ENCODE data around the gene ICAM4. TPM values are rescaled to one million over a fixed set of nuclear protein-coding genes. Genes with fewer than 3 reads are reported as not detected.

Gene ICAM4
- total and polyA plus RNA-seq, 2 experiments from 2014 or later: 21.8 to 24.0 TPM

DNA sequence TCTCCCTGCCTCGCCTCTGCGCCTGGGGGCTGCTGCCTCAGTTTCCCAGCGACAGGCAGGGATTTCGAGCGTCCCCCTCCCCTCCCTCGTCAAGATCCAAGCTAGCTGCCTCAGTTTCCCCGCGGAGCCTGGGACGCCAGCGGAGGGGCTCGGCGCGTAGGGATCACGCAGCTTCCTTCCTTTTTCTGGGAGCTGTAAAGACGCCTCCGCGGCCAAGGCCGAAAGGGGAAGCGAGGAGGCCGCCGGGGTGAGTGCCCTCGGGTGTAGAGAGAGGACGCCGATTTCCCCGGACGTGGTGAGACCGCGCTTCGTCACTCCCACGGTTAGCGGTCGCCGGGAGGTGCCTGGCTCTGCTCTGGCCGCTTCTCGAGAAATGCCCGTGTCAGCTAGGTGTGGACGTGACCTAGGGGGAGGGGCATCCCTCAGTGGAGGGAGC lies 16.6 kb upstream of the ICAM4 start:
- peak in 1 of 2 donors; percentile 68 for DNase-seq (ENCODE audit: low read depth in 1 of 2, low spot score in 1 of 2)
- Histone ChIP-seq H3K27me3 (peaks cover 33% of the 10 kb centered on the region), H3K36me3 (no peaks in the 10 kb centered on the region), H3K27ac (no peak overlapping the region), H3K4me3 (peak overlapping the region; percentile 25), H3K4me1 (ENCODE audit: low read depth) (no peaks in the 10 kb centered on the region), H3K9me3 (ENCODE audit: low read depth) (no peaks in the 10 kb centered on the region)
- TF ChIP-seq, protein P1, sequence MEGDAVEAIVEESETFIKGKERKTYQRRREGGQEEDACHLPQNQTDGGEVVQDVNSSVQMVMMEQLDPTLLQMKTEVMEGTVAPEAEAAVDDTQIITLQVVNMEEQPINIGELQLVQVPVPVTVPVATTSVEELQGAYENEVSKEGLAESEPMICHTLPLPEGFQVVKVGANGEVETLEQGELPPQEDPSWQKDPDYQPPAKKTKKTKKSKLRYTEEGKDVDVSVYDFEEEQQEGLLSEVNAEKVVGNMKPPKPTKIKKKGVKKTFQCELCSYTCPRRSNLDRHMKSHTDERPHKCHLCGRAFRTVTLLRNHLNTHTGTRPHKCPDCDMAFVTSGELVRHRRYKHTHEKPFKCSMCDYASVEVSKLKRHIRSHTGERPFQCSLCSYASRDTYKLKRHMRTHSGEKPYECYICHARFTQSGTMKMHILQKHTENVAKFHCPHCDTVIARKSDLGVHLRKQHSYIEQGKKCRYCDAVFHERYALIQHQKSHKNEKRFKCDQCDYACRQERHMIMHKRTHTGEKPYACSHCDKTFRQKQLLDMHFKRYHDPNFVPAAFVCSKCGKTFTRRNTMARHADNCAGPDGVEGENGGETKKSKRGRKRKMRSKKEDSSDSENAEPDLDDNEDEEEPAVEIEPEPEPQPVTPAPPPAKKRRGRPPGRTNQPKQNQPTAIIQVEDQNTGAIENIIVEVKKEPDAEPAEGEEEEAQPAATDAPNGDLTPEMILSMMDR (IDR thresholded peaks at IDR 0.05; ENCODE audit: low read depth, low read length): no peak

DNA sequence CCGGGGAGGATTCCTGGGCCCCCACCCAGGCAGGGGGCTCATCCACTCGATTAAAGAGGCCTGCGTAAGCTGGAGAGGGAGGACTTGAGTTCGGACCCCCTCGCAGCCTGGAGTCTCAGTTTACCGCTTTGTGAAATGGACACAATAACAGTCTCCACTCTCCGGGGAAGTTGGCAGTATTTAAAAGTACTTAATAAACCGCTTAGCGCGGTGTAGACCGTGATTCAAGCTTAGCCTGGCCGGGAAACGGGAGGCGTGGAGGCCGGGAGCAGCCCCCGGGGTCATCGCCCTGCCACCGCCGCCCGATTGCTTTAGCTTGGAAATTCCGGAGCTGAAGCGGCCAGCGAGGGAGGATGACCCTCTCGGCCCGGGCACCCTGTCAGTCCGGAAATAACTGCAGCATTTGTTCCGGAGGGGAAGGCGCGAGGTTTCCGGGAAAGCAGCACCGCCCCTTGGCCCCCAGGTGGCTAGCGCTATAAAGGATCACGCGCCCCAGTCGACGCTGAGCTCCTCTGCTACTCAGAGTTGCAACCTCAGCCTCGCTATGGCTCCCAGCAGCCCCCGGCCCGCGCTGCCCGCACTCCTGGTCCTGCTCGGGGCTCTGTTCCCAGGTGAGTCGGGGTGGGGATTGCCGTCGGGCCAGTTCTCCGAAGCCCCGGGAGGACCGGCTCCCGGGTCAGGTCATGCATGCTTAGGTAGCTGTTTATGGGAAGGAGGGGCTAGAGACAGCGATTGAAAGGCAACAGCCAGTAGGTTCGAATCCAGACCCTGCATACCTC lies 15.9 kb upstream of the ICAM4 start, which contains the start of gene ICAM1:
Gene ICAM1 (plus strand): TSS at position 505 of the 779 bp plus-strand sequence. CDS start 40 bp downstream, at position 545.
- Histone ChIP-seq H3K4me1 (ENCODE audit: low read depth) (no peaks in the 10 kb centered on the region), H3K4me3 (peak within 1 kb of the TSS; percentile 25), H3K27ac (no peak within 1 kb of the TSS), H3K9me3 (ENCODE audit: low read depth) (no peaks in the 10 kb centered on the region), H3K27me3 (peaks cover 33% of the 10 kb centered on the region), H3K36me3 (no peaks in the 10 kb centered on the region)
- DNase-seq (ENCODE audit: low read depth in 1 of 2, low spot score in 1 of 2): peak in 1 of 2 donors; percentile 95
- TF ChIP-seq, protein P1 (IDR thresholded peaks at IDR 0.05; ENCODE audit: low read depth, low read length): no peak

DNA sequence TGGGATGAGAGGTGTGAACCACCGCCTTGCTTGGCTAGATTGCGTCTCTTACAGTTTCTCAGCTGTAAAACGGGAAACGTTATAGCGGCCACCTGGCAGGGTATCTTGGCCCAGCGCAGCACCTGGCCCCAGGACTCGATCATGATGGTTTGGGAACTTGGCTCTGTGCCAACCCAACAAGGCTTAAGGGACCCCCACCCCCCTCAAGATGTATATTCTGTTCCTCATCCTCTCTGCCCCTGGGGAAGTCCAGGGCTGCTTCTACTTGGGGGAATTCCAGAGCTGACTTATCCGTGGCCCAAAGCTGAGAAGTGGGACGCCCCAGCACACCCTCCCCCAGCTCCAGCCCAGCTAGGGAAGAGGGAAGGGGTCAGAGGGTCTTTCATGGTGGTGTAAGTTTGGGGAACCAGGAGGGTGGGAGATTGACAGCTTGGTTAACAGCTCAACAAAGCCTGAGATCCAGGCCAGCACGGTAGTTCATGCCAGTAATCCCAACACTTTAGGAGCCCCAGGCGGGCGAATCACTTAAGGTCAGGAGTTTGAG lies 15.1 kb upstream of the ICAM4 start:
- TF ChIP-seq, protein P1 (IDR thresholded peaks at IDR 0.05; ENCODE audit: low read depth, low read length): no peak
- H3K4me3 ChIP-seq: no peak overlapping the region
- no peaks in the 10 kb centered on the region for H3K36me3 ChIP-seq
- H3K27ac ChIP-seq: no peak overlapping the region
- peak in 1 of 2 donors; percentile 51 for DNase-seq (ENCODE audit: low read depth in 1 of 2, low spot score in 1 of 2)
- no peaks in the 10 kb centered on the region for H3K9me3 ChIP-seq (ENCODE audit: low read depth)
- peaks cover 33% of the 10 kb centered on the region for H3K27me3 ChIP-seq
- no peaks in the 10 kb centered on the region for H3K4me1 ChIP-seq (ENCODE audit: low read depth)

DNA sequence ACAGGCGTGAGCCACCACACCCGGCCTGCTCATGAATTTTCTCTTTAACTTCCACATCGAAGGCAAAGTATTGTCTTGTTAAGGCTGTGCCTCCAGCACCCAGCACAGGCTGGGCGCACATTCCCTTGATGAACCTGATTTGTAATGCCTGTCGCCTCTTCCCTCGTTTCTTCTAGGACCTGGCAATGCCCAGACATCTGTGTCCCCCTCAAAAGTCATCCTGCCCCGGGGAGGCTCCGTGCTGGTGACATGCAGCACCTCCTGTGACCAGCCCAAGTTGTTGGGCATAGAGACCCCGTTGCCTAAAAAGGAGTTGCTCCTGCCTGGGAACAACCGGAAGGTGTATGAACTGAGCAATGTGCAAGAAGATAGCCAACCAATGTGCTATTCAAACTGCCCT lies 12.2 kb upstream of the ICAM4 start:
- no peak overlapping the region for H3K4me3 ChIP-seq

DNA sequence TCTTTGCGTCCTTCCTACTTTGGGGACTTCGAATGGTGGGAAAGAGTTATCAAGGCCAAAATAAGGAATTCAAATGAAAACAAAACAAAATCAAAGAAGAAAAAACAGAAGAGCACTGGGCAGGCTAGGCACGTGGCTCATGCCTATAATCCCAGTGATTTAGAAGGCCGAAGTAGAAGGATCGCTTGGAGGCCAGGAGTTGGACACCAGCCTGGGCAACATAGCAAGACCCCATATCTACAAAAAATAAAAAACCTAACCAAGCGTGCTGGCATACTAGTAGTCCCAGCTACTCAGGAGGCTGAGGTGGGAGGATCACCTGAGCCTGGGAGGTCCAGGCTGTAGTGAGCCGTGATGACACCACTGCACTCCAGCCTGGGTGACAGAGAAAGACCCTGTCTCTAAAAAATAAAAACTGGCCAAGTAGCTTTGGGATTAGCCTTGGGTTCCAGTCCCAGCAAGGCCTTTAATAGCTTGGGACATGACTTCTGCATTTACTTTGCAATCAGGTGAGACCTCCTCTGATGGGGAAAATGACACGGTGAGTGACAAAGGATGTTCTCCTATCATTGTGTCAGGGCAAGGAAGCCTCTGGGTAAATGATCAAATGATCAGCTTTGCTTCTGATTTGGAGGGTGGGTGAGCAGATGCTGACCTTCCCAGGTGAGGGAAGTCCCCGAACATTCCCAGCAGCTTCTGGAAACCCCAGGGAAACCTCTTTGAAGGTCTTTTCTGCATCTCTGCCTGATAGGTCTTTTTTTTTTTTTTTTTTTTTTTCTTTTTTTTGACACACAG lies 8.8 kb upstream of the ICAM4 start:
- H3K4me1 ChIP-seq (ENCODE audit: low read depth): no peaks in the 10 kb centered on the region
- peaks cover under 1% of the 10 kb centered on the region for H3K27me3 ChIP-seq
- TF ChIP-seq, protein P1 (IDR thresholded peaks at IDR 0.05; ENCODE audit: low read depth, low read length): no peak
- H3K4me3 ChIP-seq: no peak overlapping the region
- H3K9me3 ChIP-seq (ENCODE audit: low read depth): no peaks in the 10 kb centered on the region
- no peak overlapping the region for H3K27ac ChIP-seq
- H3K36me3 ChIP-seq: no peaks in the 10 kb centered on the region
- DNase-seq (ENCODE audit: low read depth in 1 of 2, low spot score in 1 of 2): no peak

More for the DNA sequence above, 12.2 kb upstream of the ICAM4 start:
- Histone ChIP-seq H3K9me3 (ENCODE audit: low read depth) (no peaks in the 10 kb centered on the region), H3K36me3 (no peaks in the 10 kb centered on the region), H3K27me3 (peaks cover 32% of the 10 kb centered on the region), H3K4me1 (ENCODE audit: low read depth) (no peaks in the 10 kb centered on the region), H3K27ac (no peak overlapping the region)
- no peak for DNase-seq (ENCODE audit: low read depth in 1 of 2, low spot score in 1 of 2)
- TF ChIP-seq, protein P1 (IDR thresholded peaks at IDR 0.05; ENCODE audit: low read depth, low read length): no peak

All from cardiac muscle cell (in vitro differentiated cells and primary cell).